ENCODE results near the gene TRIM14.

TRIM14 gene

GRCh38 chr9:98039607-98040017, 79.4 kb downstream of the TRIM14 start:
- Histone ChIP-seq H3K4me3 (ENCODE audit: low read depth, low read length) (no peak overlapping the region), H3K27me3 (ENCODE audit: insufficient read depth, low read depth, severe bottlenecking) (no peaks in the 10 kb centered on the region), H3K9me3 (ENCODE audit: severe bottlenecking) (no peaks in the 10 kb centered on the region), H3K27ac (no peak overlapping the region), H3K36me3 (no peaks in the 10 kb centered on the region)
- TF ChIP-seq CTCF (IDR thresholded peaks at IDR 0.05; ENCODE audit: low read depth, low read length): no peak
- no peak for DNase-seq

- Histone ChIP-seq H3K4me3 (ENCODE audit: low read depth, low read length) (no peak overlapping the region), H3K27me3 (ENCODE audit: insufficient read depth, low read depth, severe bottlenecking) (no peaks in the 10 kb centered on the region), H3K9me3 (ENCODE audit: severe bottlenecking) (no peaks in the 10 kb centered on the region), H3K27ac (no peak overlapping the region), H3K36me3 (no peaks in the 10 kb centered on the region)
- TF ChIP-seq CTCF (IDR thresholded peaks at IDR 0.05; ENCODE audit: low read depth, low read length): no peak
- no peak for DNase-seq
These were observed 80.1 kb downstream of the TRIM14 start for GRCh38 chr9:98038958-98039357.

GRCh38 chr9:98037357-98037756, 81.7 kb downstream of the TRIM14 start:
- H3K36me3 ChIP-seq: no peaks in the 10 kb centered on the region
- H3K9me3 ChIP-seq (ENCODE audit: severe bottlenecking): no peaks in the 10 kb centered on the region

GRCh38 chr9:98034593-98035546, 84.2 kb downstream of the TRIM14 start:
- no peak overlapping the region; the same call in 1 of the 2 replicates for H3K4me3 ChIP-seq (ENCODE audit: low read depth, low read length)
- no peaks in the 10 kb centered on the region for H3K9me3 ChIP-seq (ENCODE audit: severe bottlenecking)
- H3K27ac ChIP-seq: no peak overlapping the region
- TF ChIP-seq CTCF (IDR thresholded peaks at IDR 0.05; ENCODE audit: low read depth, low read length): peak; percentile 94
- H3K27me3 ChIP-seq (ENCODE audit: insufficient read depth, low read depth, severe bottlenecking): no peaks in the 10 kb centered on the region
- H3K36me3 ChIP-seq: no peaks in the 10 kb centered on the region
- peak; percentile 91 for DNase-seq

More at GRCh38 chr9:98037357-98037756, 81.7 kb downstream of the TRIM14 start:
- Histone ChIP-seq H3K4me3 (ENCODE audit: low read depth, low read length) (no peak overlapping the region), H3K27ac (no peak overlapping the region), H3K27me3 (ENCODE audit: insufficient read depth, low read depth, severe bottlenecking) (no peaks in the 10 kb centered on the region)
- no peak for DNase-seq
- no peak for TF ChIP-seq CTCF (IDR thresholded peaks at IDR 0.05; ENCODE audit: low read depth, low read length)

- no peaks in the 10 kb centered on the region for H3K36me3 ChIP-seq
- H3K27ac ChIP-seq: no peak overlapping the region
- H3K9me3 ChIP-seq (ENCODE audit: severe bottlenecking): no peaks in the 10 kb centered on the region
- no peak for DNase-seq
- no peak for TF ChIP-seq CTCF (IDR thresholded peaks at IDR 0.05; ENCODE audit: low read depth, low read length)
- no peak overlapping the region for H3K4me3 ChIP-seq (ENCODE audit: low read depth, low read length)
- H3K27me3 ChIP-seq (ENCODE audit: insufficient read depth, low read depth, severe bottlenecking): no peaks in the 10 kb centered on the region
These were observed 87.1 kb downstream of the TRIM14 start for GRCh38 chr9:98031935-98032334.

Data from WERI-Rb-1 (cell line).